HG02852 (cell line): ENCODE results near the gene CNTROB.

Source experiments
- ATAC-seq: cut with Tn5 transposase; IDR thresholded peaks from one replicate; pipeline ENCODE4 v1.9.1; 2021; ENCODE audit warnings: mild to moderate bottlenecking, moderate library complexity; ENCODE audit not compliant: unreplicated experiment

Gene CNTROB

DNA sequence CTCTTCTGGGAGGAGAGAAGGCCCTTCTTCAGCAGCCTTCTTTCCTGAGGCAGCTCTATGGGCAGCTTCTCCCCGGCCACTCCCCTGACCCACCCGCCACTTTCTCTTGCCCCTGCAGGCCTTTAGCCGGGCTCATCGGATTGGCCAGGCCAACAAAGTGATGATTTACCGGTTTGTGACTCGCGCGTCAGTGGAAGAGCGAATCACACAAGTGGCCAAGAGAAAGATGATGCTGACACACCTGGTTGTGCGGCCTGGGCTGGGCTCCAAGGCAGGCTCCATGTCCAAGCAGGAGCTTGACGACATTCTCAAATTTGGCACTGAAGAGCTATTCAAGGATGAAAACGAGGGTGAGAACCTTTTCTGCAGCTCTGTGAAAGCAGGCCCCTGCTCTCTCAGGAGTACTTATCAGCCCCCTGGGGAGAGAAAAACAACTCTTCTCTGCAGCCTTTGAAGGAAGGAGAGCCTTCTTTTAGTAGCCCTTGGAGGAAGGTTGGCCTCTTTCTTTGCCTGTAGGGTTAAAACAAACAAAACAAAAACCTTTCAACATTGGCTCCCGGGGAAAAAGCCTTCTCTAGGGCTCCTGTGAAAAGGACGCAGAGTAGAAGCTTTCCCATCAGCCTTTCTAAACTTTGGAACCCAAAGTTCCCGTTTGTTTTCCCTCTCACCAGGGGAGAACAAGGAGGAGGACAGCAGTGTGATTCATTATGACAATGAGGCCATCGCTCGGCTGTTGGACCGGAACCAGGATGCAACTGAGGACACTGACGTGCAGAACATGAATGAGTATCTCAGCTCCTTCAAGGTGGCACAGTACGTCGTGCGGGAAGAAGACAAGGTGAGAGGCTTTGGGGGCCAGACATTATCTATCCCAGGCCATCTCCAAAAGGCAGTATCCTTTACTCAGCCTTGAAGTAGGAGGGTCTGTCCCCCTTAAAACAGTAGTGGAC is 28.6 kb upstream of the CNTROB start:
- ATAC-seq, result no peak

DNA sequence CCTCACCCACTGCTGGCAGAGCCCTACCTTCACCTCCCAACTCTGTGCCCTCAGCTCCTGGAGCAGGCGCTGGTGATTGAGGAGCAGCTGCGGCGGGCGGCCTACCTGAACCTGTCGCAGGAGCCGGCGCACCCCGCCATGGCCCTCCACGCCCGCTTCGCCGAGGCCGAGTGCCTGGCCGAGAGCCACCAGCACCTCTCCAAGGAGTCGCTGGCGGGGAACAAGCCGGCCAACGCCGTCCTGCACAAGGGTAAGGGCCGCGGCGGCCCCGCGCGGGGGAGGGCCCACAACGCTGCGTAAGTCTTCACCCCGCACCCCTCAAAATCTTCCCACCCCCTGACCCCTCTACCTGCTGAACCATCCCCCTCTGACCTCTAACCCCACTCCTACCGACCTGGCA is 22.9 kb upstream of the CNTROB start:
- ATAC-seq, result no peak

DNA sequence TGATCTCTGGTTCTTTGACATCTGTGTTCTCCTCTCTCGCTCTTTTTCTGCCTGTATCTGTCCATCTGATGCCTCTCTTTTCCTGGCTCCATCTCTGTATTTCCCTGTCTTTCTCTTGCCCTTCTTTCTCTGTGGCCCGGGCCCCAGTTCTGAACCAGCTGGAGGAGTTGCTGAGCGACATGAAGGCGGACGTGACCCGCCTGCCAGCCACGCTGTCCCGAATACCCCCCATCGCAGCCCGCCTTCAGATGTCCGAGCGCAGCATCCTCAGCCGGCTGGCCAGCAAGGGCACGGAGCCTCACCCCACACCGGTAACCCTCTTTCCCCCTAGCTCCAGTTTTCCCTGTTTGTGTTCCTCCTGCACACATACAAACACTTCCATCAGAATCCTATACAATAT is 21.7 kb upstream of the CNTROB start:
- ATAC-seq, result no peak

DNA sequence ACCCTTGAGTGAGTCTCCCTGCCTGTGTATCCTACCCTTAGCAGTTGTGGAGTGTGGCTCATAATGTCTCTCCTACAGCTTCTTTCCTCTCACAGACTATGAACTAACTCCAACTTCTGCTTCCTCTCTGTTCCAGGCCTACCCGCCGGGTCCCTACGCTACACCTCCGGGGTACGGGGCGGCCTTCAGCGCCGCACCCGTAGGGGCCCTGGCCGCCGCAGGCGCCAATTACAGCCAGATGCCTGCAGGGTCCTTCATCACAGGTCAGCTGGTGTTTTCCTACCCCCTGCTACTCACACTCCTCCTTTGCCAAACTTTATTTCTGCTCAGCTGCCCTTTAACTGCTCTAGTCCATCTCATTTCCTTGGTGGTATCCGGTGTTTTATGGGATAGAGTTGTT is 21.3 kb upstream of the CNTROB start:
- no peak for ATAC-seq

DNA sequence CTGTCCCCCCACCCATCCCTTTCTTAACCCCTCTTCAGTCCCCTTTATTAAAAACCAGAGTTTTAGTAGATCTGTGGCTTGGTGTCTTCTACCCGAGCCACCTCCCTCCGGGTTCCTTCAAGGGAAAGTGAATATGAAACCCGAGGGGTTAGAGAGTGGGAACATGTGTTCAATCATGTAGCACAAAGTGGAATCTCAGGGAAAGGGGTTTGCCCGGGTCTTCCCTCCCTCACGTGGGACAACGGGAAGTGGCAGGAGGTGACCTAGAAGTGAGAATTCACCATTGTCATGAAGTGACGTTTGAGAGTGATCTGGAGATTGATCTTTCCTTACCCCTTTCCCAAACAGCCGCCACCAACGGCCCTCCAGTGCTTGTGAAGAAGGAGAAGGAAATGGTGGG is 20.9 kb upstream of the CNTROB start:
- no peak for ATAC-seq

DNA sequence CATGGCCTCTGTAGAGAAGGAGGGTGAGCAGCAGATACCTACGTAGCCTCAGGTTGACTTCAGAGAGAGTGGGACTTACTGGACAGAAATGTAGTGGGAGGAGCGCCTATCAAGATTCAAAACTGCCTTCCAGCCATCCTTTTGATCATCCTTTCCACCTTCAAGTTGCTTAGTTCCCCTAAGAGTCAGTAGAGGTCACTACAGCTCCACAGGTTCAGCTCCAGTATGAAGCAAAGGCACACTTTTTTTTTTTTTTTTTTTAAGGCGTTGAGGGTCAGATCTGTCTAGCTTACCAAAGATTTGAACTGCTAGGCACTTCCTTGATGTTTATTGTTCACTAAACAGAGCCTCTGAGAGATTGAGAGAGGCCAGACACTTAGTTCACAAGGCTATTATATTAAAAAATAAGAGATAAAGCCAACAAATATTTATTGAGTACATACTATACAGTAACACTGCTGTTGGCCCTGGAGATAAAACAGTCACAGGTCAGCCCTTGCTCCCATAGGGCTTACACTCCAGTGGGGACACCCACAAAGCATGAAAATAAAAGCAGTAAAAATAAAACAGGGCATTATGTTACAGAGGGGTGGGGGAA is 19.0 kb upstream of the CNTROB start:
- ATAC-seq, result no peak

DNA sequence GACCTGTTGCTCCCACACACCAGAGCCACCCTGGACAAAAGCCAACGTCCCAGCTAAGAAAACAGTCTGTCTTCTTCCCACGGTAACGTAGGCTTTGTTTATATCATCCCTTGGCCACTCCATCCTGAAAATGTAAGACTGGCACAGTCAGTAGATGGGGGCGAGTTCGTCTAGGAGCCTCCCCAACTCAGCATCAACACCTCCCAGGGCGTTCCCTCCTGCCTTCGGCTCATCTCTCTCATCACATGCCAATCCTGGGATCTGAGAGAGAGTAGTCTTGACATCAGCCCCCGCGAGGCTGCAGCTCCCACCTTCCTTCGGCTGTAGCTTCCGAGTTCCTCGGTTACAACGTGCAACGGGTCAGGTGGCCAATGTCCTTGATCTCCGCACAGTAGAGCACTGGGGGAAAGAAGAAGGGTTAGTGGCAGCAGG is 16.8 kb upstream of the CNTROB start:
- no peak for ATAC-seq

DNA sequence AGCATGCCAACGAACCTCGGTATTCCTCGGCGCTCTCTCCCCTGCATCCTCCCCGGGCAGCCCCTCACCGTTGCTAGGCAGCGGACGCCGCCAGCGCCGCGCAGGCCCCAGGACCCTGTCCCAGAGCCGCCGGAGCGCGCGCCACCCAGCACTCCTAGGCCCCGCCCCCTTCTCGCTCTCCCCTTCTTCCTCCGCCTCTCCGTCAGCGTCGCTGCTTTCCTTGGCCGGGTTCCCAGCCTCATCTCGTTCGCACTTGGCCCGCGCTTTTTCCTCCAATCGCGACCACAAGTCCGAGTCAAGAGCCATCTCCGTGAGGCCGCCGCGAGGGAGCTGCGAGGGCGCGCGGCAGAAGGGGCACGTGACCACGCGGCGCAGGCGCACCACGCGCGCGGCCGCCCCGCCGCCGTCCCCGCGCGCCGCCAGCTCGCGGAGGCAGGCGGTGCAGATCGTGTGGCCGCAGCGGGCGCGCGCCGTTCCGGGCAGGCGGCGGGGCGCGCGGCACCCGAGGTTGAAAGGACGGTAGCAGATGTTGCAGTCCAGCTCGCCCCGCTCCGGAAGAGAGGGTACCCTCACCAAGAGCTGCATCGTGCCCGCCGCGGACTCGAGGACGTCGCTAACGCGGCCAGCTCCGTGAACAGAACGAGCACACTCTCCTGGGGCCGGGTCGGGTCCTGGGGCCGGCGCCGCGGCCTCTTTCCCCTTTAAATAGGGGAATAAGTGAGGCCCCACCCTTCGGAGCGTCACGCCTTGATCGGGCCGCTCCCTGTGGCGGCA is 16.2 kb upstream of the CNTROB start, which contains the start of gene RNF227:
Gene RNF227 (minus strand): TSS at position 679 of the 774 bp plus-strand sequence. CDS start 94 bp downstream, at position 585.
- peak; percentile 76 for ATAC-seq

DNA sequence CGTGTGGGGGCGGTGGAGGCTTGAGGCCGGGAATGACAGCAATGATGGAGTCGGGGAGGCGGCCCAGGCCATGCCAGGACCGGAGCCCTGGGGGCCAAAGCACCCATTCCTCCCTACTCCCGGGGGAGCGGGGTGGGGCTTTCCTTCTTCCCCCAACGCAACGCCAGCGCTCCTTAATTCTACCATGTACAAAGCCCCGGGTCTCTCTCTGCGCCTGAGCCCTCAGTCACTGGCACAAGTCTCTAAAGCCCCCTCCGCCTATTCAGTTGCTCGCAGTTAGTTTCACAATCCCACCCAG is 15.7 kb upstream of the CNTROB start:
- ATAC-seq, result no peak

DNA sequence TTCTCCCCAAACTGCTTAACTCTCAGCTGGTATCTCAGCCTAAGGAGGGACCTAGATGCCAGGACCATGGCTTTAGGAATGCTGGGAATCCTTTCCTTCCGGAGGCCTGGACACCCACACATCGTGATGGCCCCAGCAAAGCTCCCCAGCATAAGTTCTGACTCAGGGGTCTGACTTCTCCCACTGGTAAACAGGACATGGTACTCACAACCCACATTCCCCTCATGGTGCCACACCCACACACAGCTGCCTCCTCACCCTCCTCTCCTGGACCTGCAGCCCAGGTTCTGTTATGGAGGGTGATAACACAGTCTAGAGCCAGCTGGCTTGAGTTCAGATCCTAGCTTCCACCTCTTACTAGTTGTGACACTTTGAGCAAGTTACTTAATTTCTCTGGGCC is 15.2 kb upstream of the CNTROB start:
- ATAC-seq, result no peak

DNA sequence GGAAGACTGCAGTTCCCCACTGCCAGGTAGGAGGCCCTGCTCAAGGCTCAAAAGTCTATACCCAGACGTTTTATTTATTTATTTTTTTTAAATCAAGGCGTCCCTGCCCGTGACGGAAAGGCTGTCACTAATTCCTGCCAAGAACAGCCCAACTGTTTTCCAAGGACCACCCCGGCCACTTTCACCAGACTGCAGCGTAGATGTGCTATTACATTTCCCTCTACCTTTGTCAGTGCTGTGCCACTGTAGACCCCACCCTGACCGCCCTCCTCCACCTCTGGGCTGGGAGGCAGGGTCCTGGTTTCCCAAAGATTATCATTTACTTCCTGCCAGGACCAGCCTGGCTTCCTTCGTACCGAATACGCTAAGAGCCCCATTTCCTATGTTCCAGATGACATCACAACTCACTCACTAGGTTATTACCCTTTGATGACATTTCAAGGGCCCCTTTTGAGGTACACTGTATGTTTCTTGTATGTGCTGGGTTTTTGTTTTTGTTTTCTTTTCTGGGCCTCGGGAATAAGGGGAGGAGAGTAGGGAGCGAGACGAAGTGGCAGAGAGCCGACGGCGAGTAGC is 9.6 kb upstream of the CNTROB start:
- ATAC-seq, result no peak

DNA sequence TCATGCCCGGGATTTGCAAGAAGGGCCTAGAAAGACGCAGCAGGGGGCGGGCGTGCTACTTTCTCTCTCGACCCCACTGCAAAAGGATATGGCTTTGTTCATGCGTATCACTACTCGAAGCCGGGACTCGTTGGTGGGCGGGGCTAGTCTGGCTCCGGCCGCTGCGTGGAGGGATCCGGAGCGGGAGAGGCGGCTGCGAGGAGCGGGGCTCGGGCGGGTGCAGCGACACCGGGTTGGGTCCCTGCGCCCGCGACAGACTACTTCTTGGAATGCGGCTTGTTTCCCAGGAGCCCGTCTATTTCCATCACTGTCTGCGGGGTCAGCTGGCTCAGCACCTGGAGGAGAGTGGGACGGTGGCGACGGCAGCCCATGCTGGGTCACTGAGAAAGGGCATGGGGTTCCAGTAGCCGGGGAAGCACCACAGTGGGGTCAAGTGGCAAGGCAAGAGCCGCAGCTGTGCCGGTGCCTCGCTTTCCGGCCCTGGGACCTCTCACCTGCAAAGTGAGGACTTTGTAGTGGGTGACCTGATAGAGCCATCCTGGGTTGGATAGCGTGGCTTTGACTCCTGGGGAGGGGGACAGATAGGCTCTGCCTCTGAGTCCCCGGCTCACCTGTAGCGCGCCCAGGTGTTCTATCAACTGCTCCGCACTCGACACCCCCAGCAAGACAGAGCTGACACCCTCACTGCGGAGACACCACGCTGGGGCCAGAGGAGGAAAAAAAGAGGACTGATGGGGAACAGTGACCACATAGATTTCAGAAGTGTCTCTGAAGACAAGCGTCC is 9.0 kb upstream of the CNTROB start:
- no peak for ATAC-seq

DNA sequence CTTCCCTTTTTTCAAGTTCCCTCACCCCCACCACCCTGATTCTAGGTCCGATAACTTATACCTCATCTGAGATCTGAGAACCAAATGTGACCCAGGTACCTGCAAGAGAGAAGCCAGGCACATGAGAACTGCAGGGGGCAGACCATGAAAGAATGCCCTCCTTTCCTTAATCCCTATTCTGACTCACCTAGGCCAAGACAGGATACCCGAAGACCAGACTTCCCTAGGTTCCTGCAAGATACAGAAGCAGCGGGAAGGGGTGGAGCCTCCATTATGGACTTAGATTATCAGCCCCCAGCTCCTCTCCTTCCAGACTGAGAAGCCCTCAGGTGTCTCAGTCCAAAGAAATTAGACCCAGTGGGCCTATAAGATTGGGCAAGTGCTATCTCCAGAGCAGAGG is 4.4 kb upstream of the CNTROB start:
- no peak for ATAC-seq

DNA sequence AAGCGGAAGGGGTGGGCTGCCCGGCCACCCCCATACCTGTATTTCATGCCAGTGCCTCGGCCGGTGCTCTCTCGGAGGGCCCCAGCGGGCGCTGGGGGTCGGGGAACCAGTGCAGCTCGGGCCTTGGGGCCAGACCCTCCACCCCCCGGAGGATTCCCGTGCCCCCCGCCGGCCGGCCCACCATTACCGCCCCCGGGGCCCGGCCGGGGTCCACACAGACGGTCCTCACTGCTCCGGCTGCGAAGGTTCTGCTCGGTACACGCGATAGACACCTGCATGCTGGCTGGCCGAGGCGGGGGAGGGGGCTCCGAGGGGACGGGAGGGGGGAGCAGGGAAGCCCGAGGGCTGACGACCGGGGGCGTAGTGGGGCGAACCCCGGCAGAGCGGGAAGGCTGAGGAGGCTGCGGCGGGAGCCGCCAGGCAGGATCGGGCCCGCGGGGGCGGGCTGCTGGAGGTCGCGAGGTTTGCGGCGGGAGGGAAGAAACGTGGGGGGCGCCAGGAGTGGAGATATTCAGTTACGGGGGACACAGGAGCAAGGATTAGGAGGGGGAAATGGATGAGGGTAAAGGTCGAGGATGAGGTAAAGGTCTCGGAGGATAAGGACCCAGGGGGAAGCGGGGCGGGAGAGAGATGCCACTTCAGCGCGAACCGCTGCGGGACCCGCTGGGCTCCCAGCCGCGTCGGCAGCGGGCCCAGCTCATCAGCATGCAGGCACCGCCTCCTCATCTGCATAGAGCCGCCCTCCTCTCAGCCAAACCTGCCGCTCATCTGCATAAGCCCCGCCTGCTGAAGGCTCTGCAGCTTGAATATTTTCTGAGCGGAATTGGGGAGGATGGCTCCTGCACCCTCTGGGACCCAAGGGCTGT is 2.6 kb upstream of the CNTROB start, which contains the start of gene KCNAB3:
Gene KCNAB3 (minus strand): TSS at position 699 of the 866 bp plus-strand sequence. CDS start 421 bp downstream, at position 278.
- ATAC-seq, result no peak

DNA sequence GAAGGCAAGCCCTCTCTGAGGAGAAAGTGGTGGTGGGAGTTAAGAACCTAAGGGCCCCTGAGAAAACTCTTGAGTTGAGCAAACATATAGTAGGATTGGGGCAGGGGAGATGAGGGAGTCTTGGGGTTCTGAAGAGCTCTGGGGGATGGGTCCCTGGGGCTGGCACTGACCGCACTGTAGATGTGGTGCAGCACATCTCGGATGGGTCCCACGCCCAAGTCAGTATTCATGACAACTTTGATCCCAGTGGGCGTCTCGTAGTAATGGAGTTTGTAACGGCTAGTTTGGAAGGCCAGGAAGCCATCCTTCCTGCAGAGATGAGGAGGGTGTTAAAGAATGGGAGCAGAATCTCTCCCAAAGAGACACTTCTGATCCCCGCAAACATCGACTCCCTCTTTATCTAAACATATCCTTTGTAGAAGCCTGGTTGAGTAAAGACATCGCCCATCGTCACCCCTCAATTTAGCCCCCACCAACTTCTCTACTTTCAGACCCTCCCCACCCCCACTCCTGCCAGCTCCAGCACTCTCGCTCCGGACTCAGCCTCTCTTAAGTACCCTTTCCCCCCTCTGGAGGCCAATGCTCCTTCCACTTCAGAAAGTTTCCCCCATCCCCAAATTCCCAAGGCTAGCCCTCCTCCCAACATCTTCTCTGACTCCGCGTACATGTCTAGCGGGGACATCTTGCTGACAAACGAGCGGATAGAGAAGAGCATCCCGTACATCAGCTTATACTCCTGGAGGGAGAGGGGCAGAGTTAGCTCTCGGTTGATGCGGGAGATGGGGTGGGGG is 970 bp upstream of the CNTROB start:
- ATAC-seq, result no peak

DNA sequence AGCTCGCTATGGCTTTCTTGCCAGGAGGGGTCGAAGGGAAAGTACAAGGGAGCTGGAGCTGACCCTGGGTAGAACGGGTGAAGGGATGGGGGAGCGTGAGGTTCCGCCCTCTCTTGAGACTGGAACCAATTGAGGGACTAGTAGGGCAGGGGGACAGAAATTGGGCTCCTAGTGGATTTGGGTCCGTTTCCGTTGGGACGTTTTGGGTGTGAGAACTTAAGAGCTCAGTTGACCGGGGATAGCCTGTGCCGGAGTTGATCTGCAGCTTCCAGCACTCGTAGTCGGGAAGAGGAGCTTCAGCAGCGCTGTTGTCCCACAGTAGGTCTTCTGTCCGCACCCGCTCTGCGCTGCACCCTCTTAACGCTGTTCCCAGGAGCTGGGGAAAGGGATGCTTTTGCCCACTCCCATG is 481 bp downstream of the CNTROB start:
- ATAC-seq, result peak; percentile 10

DNA sequence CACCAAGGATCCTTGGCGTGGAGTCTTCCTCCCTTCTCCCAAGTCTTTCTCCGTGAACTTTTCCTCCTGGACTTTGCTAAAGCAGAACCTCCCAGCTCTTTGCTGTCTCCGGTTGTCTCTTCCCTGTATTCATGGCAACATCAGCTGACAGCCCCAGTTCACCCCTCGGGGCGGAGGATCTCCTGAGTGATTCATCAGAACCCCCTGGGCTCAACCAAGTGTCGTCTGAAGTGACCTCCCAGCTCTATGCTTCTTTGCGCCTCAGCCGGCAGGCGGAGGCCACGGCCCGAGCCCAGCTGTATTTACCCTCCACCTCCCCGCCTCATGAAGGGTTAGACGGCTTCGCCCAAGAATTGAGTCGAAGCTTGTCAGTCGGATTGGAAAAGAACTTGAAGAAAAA is 943 bp downstream of the CNTROB start:
- ATAC-seq, result no peak

DNA sequence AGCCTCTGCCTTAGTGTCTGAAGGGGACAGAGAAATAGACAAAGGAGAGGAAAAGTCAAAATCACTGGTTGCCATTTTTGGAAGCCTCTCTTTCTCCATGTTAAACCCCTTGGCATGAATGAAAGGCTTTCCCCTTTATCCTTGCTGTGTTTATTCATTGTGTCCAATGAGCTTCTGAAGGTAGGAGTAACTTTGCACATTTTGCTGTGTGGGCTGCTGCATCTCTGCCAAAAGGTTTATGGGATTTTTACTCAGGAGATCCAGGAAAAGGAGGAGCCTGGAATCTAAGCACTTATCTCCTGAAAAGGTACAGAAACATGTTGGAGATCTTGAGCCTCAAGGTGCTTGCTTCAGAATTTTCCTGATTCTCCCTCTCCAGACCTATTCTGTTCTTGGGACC is 3.9 kb downstream of the CNTROB start:
- no peak for ATAC-seq

DNA sequence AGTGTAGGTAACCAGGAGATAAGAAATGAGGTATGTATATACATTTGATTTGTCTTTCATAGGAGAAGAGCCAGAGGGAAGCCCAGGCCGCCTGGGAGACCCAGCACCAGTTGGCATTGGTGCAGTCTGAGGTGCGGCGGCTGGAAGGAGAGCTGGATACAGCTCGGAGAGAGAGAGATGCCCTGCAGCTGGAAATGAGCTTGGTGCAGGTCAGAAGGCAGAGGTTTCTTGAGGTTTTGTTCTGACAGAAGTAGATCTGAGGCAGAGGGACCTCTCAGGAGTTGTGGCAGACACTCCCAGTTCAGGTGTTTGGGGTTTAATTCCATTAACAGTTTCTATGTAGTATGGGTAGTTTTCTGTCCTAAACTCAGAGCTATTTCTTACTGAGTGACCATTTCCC is 8.0 kb downstream of the CNTROB start:
- ATAC-seq, result no peak
